ENCODE results near the gene ANAPC2. TPM values are rescaled to one million over a fixed set of nuclear protein-coding genes. Genes with fewer than 3 reads are reported as not detected.

ANAPC2 gene
- total RNA-seq, 1 experiment from 2014 or later: 16.8 TPM

- Histone ChIP-seq H4K20me1 (ENCODE audit: insufficient read depth, low read depth, low read length) (0 out of 2 replicates have a peak, but pooled peaks cover 2% of the 10 kb centered on the region), H3K4me2 (ENCODE audit: low read depth, low read length, poor library complexity, severe bottlenecking) (no peak overlapping the region), H3K9me3 (ENCODE audit: low read length) (no peaks in the 10 kb centered on the region)
These were observed 31.6 kb downstream of the ANAPC2 start for GRCh38 chr9:137156567-137157375.

GRCh38 chr9:137152844-137153405 is 35.4 kb downstream of the ANAPC2 start:
- no peaks in the 10 kb centered on the region for H3K27me3 ChIP-seq (ENCODE audit: low read length)
- H2AFZ ChIP-seq (ENCODE audit: low read length): no peak overlapping the region
- DNase-seq: no peak
- no peaks in the 10 kb centered on the region for H4K20me1 ChIP-seq (ENCODE audit: insufficient read depth, low read depth, low read length)
- no peaks in the 10 kb centered on the region for H3K9me3 ChIP-seq (ENCODE audit: low read length)
- peaks cover 7% of the 10 kb centered on the region for H3K4me1 ChIP-seq (ENCODE audit: low read length)
- H3K9ac ChIP-seq (ENCODE audit: low read length): no peak overlapping the region
- H3K4me2 ChIP-seq (ENCODE audit: low read depth, low read length, poor library complexity, severe bottlenecking): no peak overlapping the region
- no peaks in the 10 kb centered on the region for H3K36me3 ChIP-seq (ENCODE audit: insufficient read depth, low read length)
- no peaks in the 10 kb centered on the region for H3K79me2 ChIP-seq (ENCODE audit: low read length)
- no peak overlapping the region for H3K27ac ChIP-seq (ENCODE audit: low read length)
- no peak overlapping the region for H3K4me3 ChIP-seq (ENCODE audit: low read length)
- H3K9me2 ChIP-seq (replicated peaks; ENCODE audit: insufficient read depth, low read length): no peaks in the 10 kb centered on the region

More at GRCh38 chr9:137156567-137157375, 31.6 kb downstream of the ANAPC2 start:
- H3K36me3 ChIP-seq (ENCODE audit: insufficient read depth, low read length): no peaks in the 10 kb centered on the region
- no peaks in the 10 kb centered on the region for H3K4me1 ChIP-seq (ENCODE audit: low read length)
- no peak overlapping the region for H3K4me3 ChIP-seq (ENCODE audit: low read length)
- no peaks in the 10 kb centered on the region for H3K27me3 ChIP-seq (ENCODE audit: low read length)
- no peak overlapping the region for H3K9ac ChIP-seq (ENCODE audit: low read length)
- no peak overlapping the region for H2AFZ ChIP-seq (ENCODE audit: low read length)
- no peaks in the 10 kb centered on the region for H3K9me2 ChIP-seq (replicated peaks; ENCODE audit: insufficient read depth, low read length)
- DNase-seq: peak; percentile 72
- H3K27ac ChIP-seq (ENCODE audit: low read length): no peak overlapping the region
- H3K79me2 ChIP-seq (ENCODE audit: low read length): no peaks in the 10 kb centered on the region

DNA sequence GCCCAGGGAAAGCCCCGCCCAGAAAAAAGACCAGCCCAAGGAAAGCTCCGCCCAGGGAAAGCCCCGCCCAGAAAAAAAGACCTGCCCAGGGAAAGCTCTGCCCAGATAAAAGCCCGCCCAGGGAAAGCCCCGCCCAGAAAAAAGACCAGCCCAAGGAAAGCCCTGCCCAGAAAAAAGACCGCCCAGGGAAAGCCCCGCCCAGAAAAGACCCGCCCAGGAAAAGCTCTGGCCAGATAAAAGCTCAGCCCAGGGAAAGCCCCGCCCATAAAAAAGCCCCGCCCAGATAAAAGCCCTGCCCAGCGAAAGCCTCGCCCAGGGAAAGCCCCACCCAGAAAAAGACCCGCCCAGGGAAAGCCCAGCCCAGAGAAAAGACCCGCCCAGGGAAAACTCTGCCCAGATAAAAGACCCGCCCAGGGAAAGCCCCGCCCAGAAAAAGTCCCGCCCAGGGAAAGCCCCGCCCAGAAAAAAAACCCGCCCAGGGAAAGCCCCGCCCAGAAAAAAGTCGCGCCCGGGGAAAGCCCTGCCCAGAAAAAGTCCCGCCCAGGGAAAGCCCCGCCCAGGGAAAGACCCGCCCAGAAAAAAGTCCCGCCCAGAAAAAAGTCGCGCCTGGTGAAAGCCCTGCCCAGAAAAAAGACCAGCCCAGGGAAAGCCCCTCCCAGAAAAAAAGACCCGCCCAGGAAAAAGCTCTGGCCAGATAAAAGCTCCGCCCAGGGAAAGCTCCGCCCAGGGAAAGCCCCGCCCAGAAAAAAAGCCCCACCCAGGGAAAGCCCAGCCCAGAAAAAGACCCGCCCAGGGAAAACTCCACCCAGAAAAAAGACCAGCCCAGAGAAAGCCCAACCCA is 37.5 kb downstream of the ANAPC2 start:
- Histone ChIP-seq H3K4me3 (ENCODE audit: low read length) (no peak overlapping the region), H3K27me3 (ENCODE audit: low read length) (no peaks in the 10 kb centered on the region)

DNA sequence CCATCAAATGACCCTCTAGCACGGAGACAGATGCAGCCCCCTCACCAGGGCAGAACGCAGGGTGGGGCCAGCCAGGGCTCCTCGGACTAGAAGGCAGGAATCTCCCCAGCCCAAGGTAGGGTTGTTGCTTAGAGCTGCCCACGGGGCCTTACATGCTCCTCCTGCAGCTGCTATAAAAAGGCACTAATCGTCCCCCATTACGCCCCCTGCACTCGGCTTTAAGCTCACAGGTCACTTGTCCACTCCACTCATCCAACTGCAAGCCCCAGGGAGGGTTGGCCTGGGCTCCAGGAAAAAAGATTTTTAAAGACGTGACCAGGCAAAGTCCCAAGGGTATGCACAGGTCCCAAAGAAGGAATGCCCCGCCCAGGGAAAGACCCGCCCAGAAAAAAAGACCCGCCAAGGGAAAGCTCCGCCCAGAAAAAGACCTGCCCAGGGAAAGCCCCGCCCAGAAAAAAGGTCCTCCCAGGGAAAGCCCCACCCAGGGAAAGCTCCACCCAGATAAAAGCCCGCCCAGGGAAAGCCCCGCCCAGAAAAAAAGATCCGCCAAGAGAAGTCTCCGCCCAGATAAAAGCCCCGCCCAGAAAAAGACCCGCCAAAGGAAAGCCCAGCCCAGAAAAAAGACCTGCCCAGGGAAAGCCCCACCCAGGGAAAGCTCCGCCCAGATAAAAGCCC is 38.3 kb downstream of the ANAPC2 start:
- H3K9me3 ChIP-seq (ENCODE audit: low read length): no peaks in the 10 kb centered on the region
- DNase-seq: peak; percentile 72
- no peaks in the 10 kb centered on the region for H3K36me3 ChIP-seq (ENCODE audit: insufficient read depth, low read length)
- H3K27me3 ChIP-seq (ENCODE audit: low read length): no peaks in the 10 kb centered on the region
- H3K9ac ChIP-seq (ENCODE audit: low read length): no peak overlapping the region
- H2AFZ ChIP-seq (ENCODE audit: low read length): no peak overlapping the region
- H3K27ac ChIP-seq (ENCODE audit: low read length): no peak overlapping the region
- H3K4me1 ChIP-seq (ENCODE audit: low read length): peaks cover 7% of the 10 kb centered on the region
- no peak overlapping the region for H3K4me2 ChIP-seq (ENCODE audit: low read depth, low read length, poor library complexity, severe bottlenecking)
- H4K20me1 ChIP-seq (ENCODE audit: insufficient read depth, low read depth, low read length): no peaks in the 10 kb centered on the region
- H3K9me2 ChIP-seq (replicated peaks; ENCODE audit: insufficient read depth, low read length): no peaks in the 10 kb centered on the region
- H3K79me2 ChIP-seq (ENCODE audit: low read length): no peaks in the 10 kb centered on the region
- no peak overlapping the region for H3K4me3 ChIP-seq (ENCODE audit: low read length)

More for the DNA sequence above, 37.5 kb downstream of the ANAPC2 start:
- no peak overlapping the region for H3K9ac ChIP-seq (ENCODE audit: low read length)
- H3K79me2 ChIP-seq (ENCODE audit: low read length): no peaks in the 10 kb centered on the region
- no peaks in the 10 kb centered on the region for H3K9me3 ChIP-seq (ENCODE audit: low read length)
- H2AFZ ChIP-seq (ENCODE audit: low read length): no peak overlapping the region
- no peaks in the 10 kb centered on the region for H3K36me3 ChIP-seq (ENCODE audit: insufficient read depth, low read length)
- no peaks in the 10 kb centered on the region for H4K20me1 ChIP-seq (ENCODE audit: insufficient read depth, low read depth, low read length)
- H3K4me2 ChIP-seq (ENCODE audit: low read depth, low read length, poor library complexity, severe bottlenecking): no peak overlapping the region
- peak; percentile 97 for DNase-seq
- no peaks in the 10 kb centered on the region for H3K9me2 ChIP-seq (replicated peaks; ENCODE audit: insufficient read depth, low read length)
- H3K4me1 ChIP-seq (ENCODE audit: low read length): peaks cover 7% of the 10 kb centered on the region
- H3K27ac ChIP-seq (ENCODE audit: low read length): no peak overlapping the region

DNA sequence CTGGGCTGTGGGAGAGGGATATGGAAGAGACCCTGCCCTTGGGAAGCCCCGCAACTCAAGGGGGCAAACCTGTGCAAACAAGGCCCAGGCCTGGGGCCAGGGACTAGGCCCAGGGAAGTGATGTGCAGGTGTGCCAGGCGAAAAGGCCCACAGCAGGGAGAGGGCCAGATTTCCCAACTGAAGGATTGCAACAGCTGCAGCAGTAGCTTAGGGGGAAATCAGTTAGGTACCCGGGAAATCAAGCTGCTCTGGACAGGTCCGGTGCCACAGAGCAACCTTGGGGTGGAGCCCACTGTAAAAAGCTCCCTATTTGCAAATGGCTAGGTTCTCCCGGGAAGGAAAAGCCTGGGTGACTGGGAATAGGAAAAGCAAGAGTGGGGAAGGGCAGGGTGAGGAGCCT is 39.0 kb downstream of the ANAPC2 start:
- Histone ChIP-seq H3K36me3 (ENCODE audit: insufficient read depth, low read length) (no peaks in the 10 kb centered on the region), H2AFZ (ENCODE audit: low read length) (no peak overlapping the region), H3K79me2 (ENCODE audit: low read length) (no peaks in the 10 kb centered on the region), H4K20me1 (ENCODE audit: insufficient read depth, low read depth, low read length) (no peaks in the 10 kb centered on the region), H3K4me3 (ENCODE audit: low read length) (no peak overlapping the region), H3K9me2 (replicated peaks; ENCODE audit: insufficient read depth, low read length) (no peaks in the 10 kb centered on the region), H3K4me1 (ENCODE audit: low read length) (peaks cover 7% of the 10 kb centered on the region), H3K9me3 (ENCODE audit: low read length) (no peaks in the 10 kb centered on the region), H3K4me2 (ENCODE audit: low read depth, low read length, poor library complexity, severe bottlenecking) (no peak overlapping the region), H3K27me3 (ENCODE audit: low read length) (no peaks in the 10 kb centered on the region), H3K27ac (ENCODE audit: low read length) (no peak overlapping the region), H3K9ac (ENCODE audit: low read length) (no peak overlapping the region)
- DNase-seq: no peak

DNA sequence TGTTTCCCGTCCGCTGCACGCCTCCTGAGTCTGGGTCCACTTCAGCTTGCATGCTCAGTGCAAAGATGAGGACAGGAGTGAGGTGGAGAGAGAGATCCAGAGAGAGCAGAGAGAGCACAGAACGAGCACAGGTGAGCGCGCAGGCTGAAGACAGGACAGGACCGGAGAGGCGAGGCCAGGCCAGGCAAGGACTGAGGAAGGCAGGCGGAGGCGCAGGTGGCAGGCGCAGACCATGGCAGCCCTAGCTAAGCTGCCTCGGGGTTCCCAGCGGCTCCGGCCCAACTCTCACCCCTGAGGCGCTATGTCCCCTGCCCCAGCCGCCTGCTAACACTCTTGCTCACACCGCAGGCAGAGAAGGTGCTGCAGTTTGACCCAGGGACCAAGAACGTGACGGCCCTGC is 39.7 kb downstream of the ANAPC2 start:
- H2AFZ ChIP-seq (ENCODE audit: low read length): no peak overlapping the region
- H3K4me3 ChIP-seq (ENCODE audit: low read length): no peak overlapping the region
- no peak overlapping the region for H3K4me2 ChIP-seq (ENCODE audit: low read depth, low read length, poor library complexity, severe bottlenecking)
- no peaks in the 10 kb centered on the region for H3K27me3 ChIP-seq (ENCODE audit: low read length)
- no peaks in the 10 kb centered on the region for H3K9me2 ChIP-seq (replicated peaks; ENCODE audit: insufficient read depth, low read length)
- DNase-seq: no peak
- no peak overlapping the region for H3K9ac ChIP-seq (ENCODE audit: low read length)
- H3K9me3 ChIP-seq (ENCODE audit: low read length): no peaks in the 10 kb centered on the region
- no peaks in the 10 kb centered on the region for H4K20me1 ChIP-seq (ENCODE audit: insufficient read depth, low read depth, low read length)
- H3K36me3 ChIP-seq (ENCODE audit: insufficient read depth, low read length): no peaks in the 10 kb centered on the region
- no peaks in the 10 kb centered on the region for H3K79me2 ChIP-seq (ENCODE audit: low read length)
- H3K27ac ChIP-seq (ENCODE audit: low read length): no peak overlapping the region
- H3K4me1 ChIP-seq (ENCODE audit: low read length): peaks cover 7% of the 10 kb centered on the region

DNA sequence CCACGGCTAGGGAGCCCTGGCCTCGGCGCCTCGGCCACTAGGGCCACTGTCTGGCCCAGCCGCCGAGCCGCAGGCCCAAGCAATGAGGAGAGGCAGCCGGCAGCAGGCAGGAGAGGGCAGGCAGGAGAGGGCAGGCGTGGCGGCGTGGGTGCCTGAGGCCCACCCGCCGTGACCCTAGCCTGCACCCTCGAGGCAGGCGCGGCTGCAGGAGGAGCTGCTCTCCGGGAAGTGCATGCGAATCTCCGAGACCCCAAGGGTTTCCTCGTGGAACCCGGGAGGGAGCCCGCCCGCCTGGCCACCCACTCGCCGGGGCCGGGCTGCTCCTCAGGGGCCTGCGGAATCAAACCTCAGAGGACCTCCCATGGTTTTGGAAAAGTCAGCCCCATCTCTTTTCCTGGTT is 40.1 kb downstream of the ANAPC2 start:
- Histone ChIP-seq H3K4me3 (ENCODE audit: low read length) (no peak overlapping the region), H3K9me3 (ENCODE audit: low read length) (no peaks in the 10 kb centered on the region), H3K27me3 (ENCODE audit: low read length) (no peaks in the 10 kb centered on the region), H3K9ac (ENCODE audit: low read length) (no peak overlapping the region), H2AFZ (ENCODE audit: low read length) (no peak overlapping the region), H3K36me3 (ENCODE audit: insufficient read depth, low read length) (no peaks in the 10 kb centered on the region), H3K9me2 (replicated peaks; ENCODE audit: insufficient read depth, low read length) (no peaks in the 10 kb centered on the region), H3K4me1 (ENCODE audit: low read length) (peaks cover 7% of the 10 kb centered on the region), H3K27ac (ENCODE audit: low read length) (no peak overlapping the region), H3K79me2 (ENCODE audit: low read length) (no peaks in the 10 kb centered on the region), H4K20me1 (ENCODE audit: insufficient read depth, low read depth, low read length) (no peaks in the 10 kb centered on the region), H3K4me2 (ENCODE audit: low read depth, low read length, poor library complexity, severe bottlenecking) (no peak overlapping the region)
- no peak for DNase-seq

DNA sequence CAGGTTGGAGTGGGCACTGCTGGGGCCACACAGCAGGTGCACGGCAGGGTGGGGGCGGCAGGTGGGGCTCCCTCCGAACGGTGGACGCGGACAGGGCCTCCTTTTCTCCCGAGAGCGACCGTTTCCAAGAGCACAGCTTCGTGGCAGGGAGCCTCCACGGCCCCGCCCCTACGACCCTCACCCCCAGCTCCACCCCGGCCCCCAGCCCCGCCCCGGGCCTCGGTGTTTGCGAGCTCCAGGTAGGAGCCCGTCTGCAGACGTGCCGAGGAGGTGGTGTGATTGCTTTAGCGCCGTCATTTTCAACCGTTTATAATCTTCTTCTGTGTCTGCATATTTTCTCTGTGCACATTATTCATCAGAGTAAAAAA is 40.6 kb downstream of the ANAPC2 start:
- H4K20me1 ChIP-seq (ENCODE audit: insufficient read depth, low read depth, low read length): no peaks in the 10 kb centered on the region
- peaks cover 7% of the 10 kb centered on the region for H3K4me1 ChIP-seq (ENCODE audit: low read length)
- no peaks in the 10 kb centered on the region for H3K9me2 ChIP-seq (replicated peaks; ENCODE audit: insufficient read depth, low read length)
- no peak overlapping the region for H3K4me3 ChIP-seq (ENCODE audit: low read length)
- no peak overlapping the region for H3K4me2 ChIP-seq (ENCODE audit: low read depth, low read length, poor library complexity, severe bottlenecking)
- no peaks in the 10 kb centered on the region for H3K9me3 ChIP-seq (ENCODE audit: low read length)
- H3K9ac ChIP-seq (ENCODE audit: low read length): no peak overlapping the region
- no peak for DNase-seq
- no peaks in the 10 kb centered on the region for H3K79me2 ChIP-seq (ENCODE audit: low read length)
- no peaks in the 10 kb centered on the region for H3K27me3 ChIP-seq (ENCODE audit: low read length)
- no peak overlapping the region for H3K27ac ChIP-seq (ENCODE audit: low read length)
- no peak overlapping the region for H2AFZ ChIP-seq (ENCODE audit: low read length)
- H3K36me3 ChIP-seq (ENCODE audit: insufficient read depth, low read length): no peaks in the 10 kb centered on the region

Measured in Karpas-422 (cell line).